GM23338 (cell line): ENCODE data around the gene HYKK. TPM values are rescaled to one million over a fixed set of nuclear protein-coding genes. Genes with fewer than 3 reads are reported as not detected.
A peak's percentile ranks its signal among the peaks of the same experiment; 100 is the strongest.

ENCODE experiments used
- ATAC-seq: fragments of 200-7000 bp; cut with Tn5 transposase; 3 replicates; pipeline ENCODE4 v1.9.1; 2020
- DNase-seq: peaks from one replicate; pipeline ENCODE4 v3.0.0-alpha.2; 2015; ENCODE audit warnings: low spot score
- H2AFZ ChIP-seq: fragments of 200-600 bp; sonication (generic); 2 replicates; pipeline ENCODE4 v1.8.0; 2016; ENCODE audit warnings: antibody characterized with exemption, mild to moderate bottlenecking, moderate library complexity
- H3F3A ChIP-seq: fragments of 200-600 bp; sonication (generic); replicated peaks from 2 replicates; pipeline ENCODE4 v1.8.0; 2017; ENCODE audit warnings: antibody characterized with exemption, mixed run types, low read depth
- H3K27ac ChIP-seq: fragments of 200-600 bp; sonication (generic); 2 replicates; pipeline ENCODE4 v1.6.1; 2016; ENCODE audit warnings: low read depth
- H3K27me3 ChIP-seq: fragments of 200-600 bp; sonication (generic); 2 replicates; pipeline ENCODE4 v1.8.0; 2016; ENCODE audit warnings: mild to moderate bottlenecking, mixed run types, moderate library complexity; ENCODE audit not compliant: insufficient read depth
- H3K36me3 ChIP-seq: fragments of 200-600 bp; sonication (generic); 2 replicates; pipeline ENCODE4 v1.8.0; 2016; ENCODE audit warnings: mild to moderate bottlenecking; ENCODE audit not compliant: insufficient read depth
- H3K4me1 ChIP-seq: fragments of 200-600 bp; sonication (generic); 2 replicates; pipeline ENCODE4 v1.8.0; 2016; ENCODE audit warnings: mild to moderate bottlenecking, moderate library complexity; ENCODE audit not compliant: insufficient read depth
- H3K4me2 ChIP-seq: fragments of 200-600 bp; sonication (generic); 2 replicates; pipeline ENCODE4 v1.7.1; 2017; ENCODE audit warnings: mixed run types
- H3K4me3 ChIP-seq: fragments of 200-600 bp; sonication (generic); 2 replicates; pipeline ENCODE4 v1.6.1; 2016; ENCODE audit warnings: mixed run types
- H3K79me2 ChIP-seq: fragments of 200-600 bp; sonication (generic); replicated peaks from 2 replicates; pipeline ENCODE4 v1.8.0; 2017; ENCODE audit warnings: mild to moderate bottlenecking; ENCODE audit not compliant: insufficient read depth
- H3K9me2 ChIP-seq: fragments of 200-600 bp; sonication (generic); 2 replicates; pipeline ENCODE4 v1.8.0; 2017; ENCODE audit not compliant: insufficient read depth
- H4K20me1 ChIP-seq: fragments of 200-600 bp; sonication (generic); replicated peaks from 2 replicates; pipeline ENCODE4 v1.8.0; 2017; ENCODE audit warnings: mild to moderate bottlenecking; ENCODE audit not compliant: insufficient read depth
- H3K27ac Mint-ChIP-seq: 2 replicates; pipeline ENCODE4 v1.8.0; 2020; ENCODE audit warnings: inconsistent platforms, mild to moderate bottlenecking, moderate library complexity, mixed read lengths
- H3K27me3 Mint-ChIP-seq: 3 replicates; pipeline ENCODE4 v1.8.0; 2022; ENCODE audit warnings: low read depth, mild to moderate bottlenecking, moderate library complexity, mixed read lengths, inconsistent platforms; ENCODE audit not compliant: insufficient read depth, poor library complexity
- H3K36me3 Mint-ChIP-seq: 3 replicates; pipeline ENCODE4 v1.8.0; 2021; ENCODE audit warnings: low read depth, mild to moderate bottlenecking, inconsistent platforms, moderate library complexity, mixed read lengths
- H3K4me1 Mint-ChIP-seq: 3 replicates; pipeline ENCODE4 v1.8.0; 2020; ENCODE audit warnings: mild to moderate bottlenecking, inconsistent platforms, mixed read lengths
- H3K4me3 Mint-ChIP-seq: 3 replicates; pipeline ENCODE4 v1.8.0; 2021; ENCODE audit warnings: moderate library complexity, mild to moderate bottlenecking, inconsistent platforms, mixed read lengths
- H3K9me3 Mint-ChIP-seq: 3 replicates; pipeline ENCODE4 v1.8.0; 2020; ENCODE audit warnings: moderate library complexity, mild to moderate bottlenecking, inconsistent platforms, mixed read lengths
- CREB1 ChIP-seq: fragments of 250-450 bp; sonication (Bioruptor Pico); IDR thresholded peaks from 2 replicates; pipeline ENCODE4 v1.5.0; 2020; ENCODE audit warnings: low read depth, mild to moderate bottlenecking, moderate library complexity
- ETS1 ChIP-seq: IDR thresholded peaks from 2 replicates; pipeline ENCODE4 v1.6.1; 2016; ENCODE audit warnings: antibody characterized with exemption
- EZH2 ChIP-seq: fragments of 200-600 bp; sonication (generic); IDR thresholded peaks from one replicate; pipeline ENCODE4 v1.8.0; 2017; ENCODE audit warnings: antibody characterized with exemption, mild to moderate bottlenecking, low read depth; ENCODE audit not compliant: unreplicated experiment
- EZH2phosphoT487 ChIP-seq: fragments of 200-600 bp; sonication (generic); IDR thresholded peaks from one replicate; pipeline ENCODE4 v1.8.1; 2018; ENCODE audit warnings: antibody characterized with exemption; ENCODE audit not compliant: unreplicated experiment
- JUNB ChIP-seq: IDR thresholded peaks from one replicate; pipeline ENCODE4 v1.6.1; 2016; ENCODE audit warnings: antibody characterized with exemption; ENCODE audit not compliant: unreplicated experiment
- NANOG ChIP-seq: IDR thresholded peaks from 2 replicates; pipeline ENCODE4 v1.6.1; 2016; ENCODE audit warnings: antibody characterized with exemption, borderline replicate concordance
- POLR2AphosphoS5 ChIP-seq: IDR thresholded peaks from 2 replicates; pipeline ENCODE4 v1.6.1; 2016; ENCODE audit warnings: antibody characterized with exemption, low read depth
- STAT1 ChIP-seq: IDR thresholded peaks from one replicate; pipeline ENCODE4 v1.6.1; 2016; ENCODE audit warnings: antibody characterized with exemption; ENCODE audit not compliant: unreplicated experiment
- ZNF114 ChIP-seq: fragments of 250-450 bp; sonication (Bioruptor Pico); IDR thresholded peaks from 2 replicates; pipeline ENCODE4 v1.5.0; 2020; ENCODE audit warnings: mild to moderate bottlenecking, moderate library complexity
- polyA plus RNA-seq: library from polyadenylated mRNA; unstranded; fragments of >200 nt; fragmentation: Nextera tagmentation; extraction: Ambion mirVana; gene quantifications from 2 replicates; pipeline ENCODE4 v1.2.1, GENCODE V29; 2016
- total RNA-seq: library from RNA; depleted of rRNA; stranded (reverse); fragments of >200 nt; shearing (Covaris generic); gene quantifications from 2 replicates; pipeline ENCODE4 v1.2.3, GENCODE V29; 2014
- TF ChIP-seq, protein P1 (sequence below): IDR thresholded peaks from one replicate; pipeline ENCODE4 v1.6.1; 2018; ENCODE audit warnings: antibody characterized with exemption; ENCODE audit not compliant: unreplicated experiment
- TF ChIP-seq, protein P2 (sequence below), 2 experiments: fragments of 200-600 bp in 1 of 2; sonication (generic) in 1 of 2; conservative IDR thresholded peaks; 2 replicates each; pipeline versions ENCODE4 v1.5.1 to v1.6.1; 2016 to 2017; ENCODE audit warnings: antibody characterized with exemption in 2 of 2, low read depth in 2 of 2, mild to moderate bottlenecking in 2 of 2, moderate library complexity in 1 of 2

Gene HYKK
- total and polyA plus RNA-seq, 2 experiments from 2014 or later: 2.9 to 5.5 TPM

GRCh38 chr15:78479650-78480049, 27.7 kb upstream of the HYKK start:
- Mint-ChIP-seq H3K27me3 (peaks cover 3% of the 10 kb centered on the region), H3K36me3 (peaks cover 76% of the 10 kb centered on the region), H3K27ac (no peak overlapping the region), H3K9me3 (no peaks in the 10 kb centered on the region), H3K4me3 (no peak overlapping the region), H3K4me1 (no peaks in the 10 kb centered on the region)
- Histone ChIP-seq H3K4me1 (no peaks in the 10 kb centered on the region), H3F3A (no peaks in the 10 kb centered on the region), H3K4me3 (no peak overlapping the region), H3K27ac (no peak overlapping the region), H3K4me2 (no peak overlapping the region), H2AFZ (no peak overlapping the region), H3K9me2 (no peaks in the 10 kb centered on the region), H3K36me3 (peaks cover 46% of the 10 kb centered on the region), H3K79me2 (0 out of 2 replicates have a peak, but pooled peaks cover 3% of the 10 kb centered on the region), H4K20me1 (peaks cover 9% of the 10 kb centered on the region), H3K27me3 (no peaks in the 10 kb centered on the region)
- TF ChIP-seq NANOG: no peak
- no peak for TF ChIP-seq POLR2AphosphoS5
- TF ChIP-seq ZNF114 (CRISPR knock-in tag): no peak
- TF ChIP-seq JUNB: no peak
- TF ChIP-seq, protein P1, sequence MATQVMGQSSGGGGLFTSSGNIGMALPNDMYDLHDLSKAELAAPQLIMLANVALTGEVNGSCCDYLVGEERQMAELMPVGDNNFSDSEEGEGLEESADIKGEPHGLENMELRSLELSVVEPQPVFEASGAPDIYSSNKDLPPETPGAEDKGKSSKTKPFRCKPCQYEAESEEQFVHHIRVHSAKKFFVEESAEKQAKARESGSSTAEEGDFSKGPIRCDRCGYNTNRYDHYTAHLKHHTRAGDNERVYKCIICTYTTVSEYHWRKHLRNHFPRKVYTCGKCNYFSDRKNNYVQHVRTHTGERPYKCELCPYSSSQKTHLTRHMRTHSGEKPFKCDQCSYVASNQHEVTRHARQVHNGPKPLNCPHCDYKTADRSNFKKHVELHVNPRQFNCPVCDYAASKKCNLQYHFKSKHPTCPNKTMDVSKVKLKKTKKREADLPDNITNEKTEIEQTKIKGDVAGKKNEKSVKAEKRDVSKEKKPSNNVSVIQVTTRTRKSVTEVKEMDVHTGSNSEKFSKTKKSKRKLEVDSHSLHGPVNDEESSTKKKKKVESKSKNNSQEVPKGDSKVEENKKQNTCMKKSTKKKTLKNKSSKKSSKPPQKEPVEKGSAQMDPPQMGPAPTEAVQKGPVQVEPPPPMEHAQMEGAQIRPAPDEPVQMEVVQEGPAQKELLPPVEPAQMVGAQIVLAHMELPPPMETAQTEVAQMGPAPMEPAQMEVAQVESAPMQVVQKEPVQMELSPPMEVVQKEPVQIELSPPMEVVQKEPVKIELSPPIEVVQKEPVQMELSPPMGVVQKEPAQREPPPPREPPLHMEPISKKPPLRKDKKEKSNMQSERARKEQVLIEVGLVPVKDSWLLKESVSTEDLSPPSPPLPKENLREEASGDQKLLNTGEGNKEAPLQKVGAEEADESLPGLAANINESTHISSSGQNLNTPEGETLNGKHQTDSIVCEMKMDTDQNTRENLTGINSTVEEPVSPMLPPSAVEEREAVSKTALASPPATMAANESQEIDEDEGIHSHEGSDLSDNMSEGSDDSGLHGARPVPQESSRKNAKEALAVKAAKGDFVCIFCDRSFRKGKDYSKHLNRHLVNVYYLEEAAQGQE: no peak
- TF ChIP-seq CREB1 (CRISPR knock-in tag): no peak
- TF ChIP-seq EZH2: no peak
- TF ChIP-seq ETS1: no peak
- TF ChIP-seq, protein P2, sequence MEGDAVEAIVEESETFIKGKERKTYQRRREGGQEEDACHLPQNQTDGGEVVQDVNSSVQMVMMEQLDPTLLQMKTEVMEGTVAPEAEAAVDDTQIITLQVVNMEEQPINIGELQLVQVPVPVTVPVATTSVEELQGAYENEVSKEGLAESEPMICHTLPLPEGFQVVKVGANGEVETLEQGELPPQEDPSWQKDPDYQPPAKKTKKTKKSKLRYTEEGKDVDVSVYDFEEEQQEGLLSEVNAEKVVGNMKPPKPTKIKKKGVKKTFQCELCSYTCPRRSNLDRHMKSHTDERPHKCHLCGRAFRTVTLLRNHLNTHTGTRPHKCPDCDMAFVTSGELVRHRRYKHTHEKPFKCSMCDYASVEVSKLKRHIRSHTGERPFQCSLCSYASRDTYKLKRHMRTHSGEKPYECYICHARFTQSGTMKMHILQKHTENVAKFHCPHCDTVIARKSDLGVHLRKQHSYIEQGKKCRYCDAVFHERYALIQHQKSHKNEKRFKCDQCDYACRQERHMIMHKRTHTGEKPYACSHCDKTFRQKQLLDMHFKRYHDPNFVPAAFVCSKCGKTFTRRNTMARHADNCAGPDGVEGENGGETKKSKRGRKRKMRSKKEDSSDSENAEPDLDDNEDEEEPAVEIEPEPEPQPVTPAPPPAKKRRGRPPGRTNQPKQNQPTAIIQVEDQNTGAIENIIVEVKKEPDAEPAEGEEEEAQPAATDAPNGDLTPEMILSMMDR (conservative IDR thresholded peaks at IDR 0.05; ENCODE audit: low read depth in 2 of 2): no peak
- TF ChIP-seq EZH2phosphoT487: no peak
- DNase-seq: no peak
- no peak for ATAC-seq

GRCh38 chr15:78481917-78482316, 25.5 kb upstream of the HYKK start:
- no peaks in the 10 kb centered on the region for H3K9me3 Mint-ChIP-seq
- H3K4me1 Mint-ChIP-seq: no peaks in the 10 kb centered on the region
- no peak overlapping the region for H3K4me3 Mint-ChIP-seq
- ATAC-seq (no peak), DNase-seq (no peak)
- peak overlapping the region; percentile 60; the same call in 1 of the 2 replicates for H3K27ac ChIP-seq
- 0 out of 2 replicates have a peak, but pooled peaks cover 3% of the 10 kb centered on the region for H3K79me2 ChIP-seq
- H2AFZ ChIP-seq: no peak overlapping the region
- H4K20me1 ChIP-seq: peaks cover 9% of the 10 kb centered on the region
- no peaks in the 10 kb centered on the region for H3K9me2 ChIP-seq
- H3K27ac Mint-ChIP-seq: peak overlapping the region; percentile 15; the same call in 1 of the 2 replicates
- no peak overlapping the region for H3K4me3 ChIP-seq
- H3K4me1 ChIP-seq: no peaks in the 10 kb centered on the region
- H3K36me3 Mint-ChIP-seq: peaks cover 79% of the 10 kb centered on the region
- H3K27me3 Mint-ChIP-seq: peaks cover 3% of the 10 kb centered on the region
- TF ChIP-seq STAT1: no peak
- no peaks in the 10 kb centered on the region for H3F3A ChIP-seq
- no peaks in the 10 kb centered on the region for H3K27me3 ChIP-seq
- H3K4me2 ChIP-seq: no peak overlapping the region
- peaks cover 46% of the 10 kb centered on the region for H3K36me3 ChIP-seq
